HCT116 (cell line): ENCODE measurements around the gene DLEC1. TPM values are rescaled to one million over a fixed set of nuclear protein-coding genes. Genes with fewer than 3 reads are reported as not detected.
A peak's percentile ranks its signal among the peaks of the same experiment; 100 is the strongest.

Experiments used
- ATAC-seq: fragments of 200-7000 bp; cut with Tn5 transposase; 2 replicates; pipeline ENCODE4 v1.9.1; 2020; ENCODE audit warnings: mild to moderate bottlenecking, moderate library complexity
- BruUV-seq: library from RNA; stranded (reverse); fragments of 400-500 nt; replicated peaks from 2 replicates; lab custom pipeline; 2021; lab: Mats Ljungman, UMichigan
- CTCF ChIA-PET: fragments of 300-600 bp; sonication (Branson Sonifier 250); formaldehyde crosslinking; loops from one replicate; lab custom pipeline; 2021; ENCODE audit warnings: antibody characterized with exemption; lab: Charles Lee
- POLR2A ChIA-PET: fragments of 300-600, 350-600 bp; sonication (Branson Sonifier 250); formaldehyde crosslinking; loops from one replicate; lab custom pipeline; 2021; ENCODE audit warnings: antibody characterized with exemption; lab: Charles Lee
- RAD21 ChIA-PET, 2 experiments: fragments of 300-600 bp; sonication (Branson Sonifier 250); formaldehyde crosslinking; loops; one replicate each; lab custom pipeline; 2023; ENCODE audit warnings: low total read pairs in 2 of 2; ENCODE audit not compliant: uncharacterized antibody in 2 of 2, unreplicated experiment in 2 of 2, low non-redundant PET in 1 of 2; lab: Charles Lee
- DNase-seq: peaks from one replicate; pipeline ENCODE4 v3.0.0-alpha.2; 2010; ENCODE audit warnings: low read depth, low spot score
- H2AFZ ChIP-seq: fragments of 200-600 bp; shearing (Covaris generic), sonication (generic); 2 replicates; pipeline ENCODE4 v1.6.1; 2017; ENCODE audit warnings: low read depth, mixed run types, mixed read lengths, antibody characterized with exemption, low read length; ENCODE audit not compliant: poor library complexity, severe bottlenecking
- H3K27ac ChIP-seq: 2 replicates; pipeline ENCODE4 v1.5.1; 2012; ENCODE audit warnings: low read depth, low read length
- H3K27me3 ChIP-seq: fragments of 200-600 bp; sonication (generic); 2 replicates; pipeline ENCODE4 v1.6.1; 2016; ENCODE audit warnings: mixed run types, low read length, mixed read lengths; ENCODE audit not compliant: insufficient read depth
- H3K36me3 ChIP-seq, 2 experiments: fragments of 200-500 bp in 1 of 2; fragments of 200-600 bp in 1 of 2; sonication (Bioruptor generic) in 1 of 2; sonication (generic) in 1 of 2; 2 replicates each; pipeline versions ENCODE4 v1.5.1 to v1.6.1; 2014 to 2016; ENCODE audit warnings: low read length in 2 of 2, inconsistent platforms in 1 of 2, mixed read lengths in 1 of 2, mixed run types in 1 of 2; ENCODE audit not compliant: insufficient read depth in 2 of 2, control insufficient read depth in 1 of 2
- H3K4me1 ChIP-seq, 2 experiments: fragments of 200-600 bp in 1 of 2; sonication (generic) in 1 of 2; 2 replicates each; pipeline versions ENCODE4 v1.5.1 to v1.6.1; 2012 to 2017; ENCODE audit warnings: low read length in 2 of 2, inconsistent platforms in 1 of 2, mild to moderate bottlenecking in 1 of 2, mixed read lengths in 1 of 2, mixed run types in 1 of 2, moderate library complexity in 1 of 2; ENCODE audit not compliant: insufficient read depth in 2 of 2, control insufficient read depth in 1 of 2
- H3K4me2 ChIP-seq: fragments of 200-600 bp; sonication (generic); 2 replicates; pipeline ENCODE4 v1.6.1; 2017; ENCODE audit warnings: mixed run types, low read length, mixed read lengths
- H3K4me3 ChIP-seq, 2 experiments: fragments of 200-600 bp in 1 of 2; sonication (generic) in 1 of 2; replicated peaks in 1 of 2; 2 replicates each; pipeline ENCODE4 v1.5.1; 2011 to 2016; ENCODE audit warnings: low read length in 2 of 2, control low read depth in 1 of 2, low read depth in 1 of 2, mild to moderate bottlenecking in 1 of 2, mixed read lengths in 1 of 2, mixed run types in 1 of 2
- H3K79me2 ChIP-seq: fragments of 200-600 bp; sonication (generic); 2 replicates; pipeline ENCODE4 v1.6.1; 2017; ENCODE audit warnings: mild to moderate bottlenecking, mixed run types, low read length, moderate library complexity, mixed read lengths; ENCODE audit not compliant: insufficient read depth
- H3K9ac ChIP-seq: fragments of 200-600 bp; sonication (generic); 2 replicates; pipeline ENCODE4 v1.6.1; 2016; ENCODE audit warnings: low read length, mixed read lengths
- H3K9me2 ChIP-seq: fragments of 200-600 bp; sonication (generic), shearing (Covaris generic); 2 replicates; pipeline ENCODE4 v1.6.1; 2017; ENCODE audit warnings: mixed run types, mild to moderate bottlenecking, moderate library complexity; ENCODE audit not compliant: insufficient read depth
- H3K9me3 ChIP-seq, 2 experiments: fragments of 200-500 bp in 1 of 2; fragments of 200-600 bp in 1 of 2; sonication (Bioruptor generic) in 1 of 2; sonication (generic) in 1 of 2; 2 replicates each; pipeline ENCODE4 v1.6.1; 2014 to 2017; ENCODE audit warnings: low read length in 2 of 2, mixed read lengths in 2 of 2, inconsistent platforms in 1 of 2, low read depth in 1 of 2, mild to moderate bottlenecking in 1 of 2, mixed run types in 1 of 2, moderate library complexity in 1 of 2; ENCODE audit not compliant: control insufficient read depth in 1 of 2, insufficient read depth in 1 of 2
- H4K20me1 ChIP-seq: fragments of 200-600 bp; sonication (generic), shearing (Covaris generic); 2 replicates; pipeline ENCODE4 v1.6.1; 2017; ENCODE audit warnings: mixed run types, mild to moderate bottlenecking, moderate library complexity; ENCODE audit not compliant: insufficient read depth
- ELF1 ChIP-seq: IDR thresholded peaks from 2 replicates; pipeline ENCODE4 v1.6.1; 2012; ENCODE audit warnings: low read depth, borderline replicate concordance
- EZH2 ChIP-seq: fragments of 200-600 bp; sonication (generic); IDR thresholded peaks from 2 replicates; pipeline ENCODE4 v1.6.1; 2017; ENCODE audit warnings: antibody characterized with exemption, mixed run types
- EZH2phosphoT487 ChIP-seq: fragments of 200-600 bp; IDR thresholded peaks from 2 replicates; pipeline ENCODE4 v1.6.1; 2018; ENCODE audit warnings: antibody characterized with exemption, borderline replicate concordance
- POLR2A ChIP-seq: IDR thresholded peaks from 2 replicates; pipeline ENCODE4 v1.7.0; 2011; ENCODE audit warnings: borderline replicate concordance; ENCODE audit not compliant: insufficient read depth, insufficient read length; ENCODE audit errors: extremely low read depth
- POLR2AphosphoS5 ChIP-seq: IDR thresholded peaks from 2 replicates; pipeline ENCODE4 v1.6.1; 2011; ENCODE audit warnings: mild to moderate bottlenecking, low read depth, low read length, moderate library complexity
- TCF7L2 ChIP-seq: IDR thresholded peaks from 2 replicates; pipeline ENCODE4 v1.7.0; 2011; ENCODE audit warnings: borderline replicate concordance, inconsistent platforms; ENCODE audit not compliant: insufficient read depth, insufficient read length; ENCODE audit errors: extremely low read depth
- intact Hi-C: fragments of 100-400 bp; cut with micrococcal nuclease; formaldehyde crosslinking; loops from 2 replicates; pipeline ENCODE4 v1.10.0; 2022
- total RNA-seq: library from RNA; stranded (reverse); gene quantifications from one replicate; pipeline ENCODE4 v1.2.1, GENCODE V29; 2021; ENCODE audit not compliant: unreplicated experiment
- TF ChIP-seq, protein P1 (sequence below): IDR thresholded peaks from 2 replicates; pipeline ENCODE4 v1.6.1; 2012; ENCODE audit warnings: low read depth
- TF ChIP-seq, protein P2 (sequence below), 3 experiments: fragments of 200-600 bp in 1 of 3; sonication (generic) in 1 of 3; IDR thresholded peaks in 2 of 3; conservative IDR thresholded peaks in 1 of 3; 2 replicates each; pipeline ENCODE4 v1.5.1; 2012 to 2017; ENCODE audit warnings: low read depth in 2 of 3, low read length in 2 of 3, antibody characterized with exemption in 1 of 3, borderline replicate concordance in 1 of 3, control low read depth in 1 of 3, mild to moderate bottlenecking in 1 of 3, mixed read lengths in 1 of 3, mixed run types in 1 of 3, moderate library complexity in 1 of 3; ENCODE audit not compliant: insufficient read depth in 1 of 3
- TF ChIP-seq, protein P3 (sequence below): IDR thresholded peaks from 2 replicates; pipeline ENCODE4 v1.6.1; 2012
- TF ChIP-seq, protein P4 (sequence below): IDR thresholded peaks from 2 replicates; pipeline ENCODE4 v1.6.1; 2012

Gene DLEC1
- total RNA-seq, 1 experiment from 2014 or later: 0.61 TPM

DNA sequence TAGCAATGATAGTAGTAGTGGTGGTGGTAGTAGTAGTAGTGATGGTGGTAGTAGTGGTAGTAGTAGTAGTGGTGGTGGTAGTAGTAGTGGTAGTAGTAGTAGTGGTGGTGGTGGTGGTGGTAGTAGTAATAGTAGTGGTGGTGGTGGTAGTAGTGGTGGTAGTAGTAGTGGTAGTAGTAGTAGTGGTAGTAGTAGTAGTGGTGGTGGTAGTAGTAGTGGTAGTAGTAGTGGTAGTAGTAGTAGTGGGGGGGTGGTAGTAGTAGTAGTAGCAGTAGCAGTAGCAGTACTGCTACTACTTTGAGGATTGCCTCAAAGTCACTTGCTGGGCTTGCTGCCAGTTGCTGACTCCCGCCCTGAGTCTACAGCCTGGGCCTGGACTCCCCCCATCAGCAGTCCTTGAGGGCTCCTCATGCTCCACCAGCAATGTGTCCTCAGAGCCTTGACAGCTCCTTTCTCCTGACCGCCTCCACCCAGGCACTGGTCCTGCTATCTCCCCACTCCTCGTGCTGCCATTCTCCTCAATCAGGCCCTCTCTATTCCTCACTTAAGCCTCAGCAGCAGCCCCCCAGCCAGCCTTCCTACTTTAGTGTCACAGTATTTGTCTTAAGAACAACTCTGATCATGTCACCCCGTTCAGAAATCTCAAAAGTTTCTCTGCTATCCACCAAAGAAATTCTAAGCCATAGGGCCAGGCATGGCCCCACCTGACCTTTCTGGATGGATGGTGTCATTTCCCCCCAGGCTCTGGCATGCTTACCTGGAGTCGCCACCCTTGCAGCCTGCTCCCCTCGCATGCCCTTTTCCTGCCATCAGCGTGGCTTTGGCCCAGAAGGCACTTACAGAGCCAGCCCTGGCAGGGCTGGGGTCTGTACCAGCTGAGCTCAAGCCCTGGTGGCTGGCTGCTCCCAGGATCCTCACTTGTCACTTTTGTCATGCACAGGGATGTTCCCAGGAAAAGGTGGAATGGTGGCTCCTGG lies 45.6 kb downstream of the DLEC1 start:
- TF ChIP-seq EZH2 (no peak), EZH2phosphoT487 (no peak), ELF1 (no peak), TCF7L2 (no peak), POLR2A (no peak), POLR2AphosphoS5 (no peak)
- TF ChIP-seq, protein P1, sequence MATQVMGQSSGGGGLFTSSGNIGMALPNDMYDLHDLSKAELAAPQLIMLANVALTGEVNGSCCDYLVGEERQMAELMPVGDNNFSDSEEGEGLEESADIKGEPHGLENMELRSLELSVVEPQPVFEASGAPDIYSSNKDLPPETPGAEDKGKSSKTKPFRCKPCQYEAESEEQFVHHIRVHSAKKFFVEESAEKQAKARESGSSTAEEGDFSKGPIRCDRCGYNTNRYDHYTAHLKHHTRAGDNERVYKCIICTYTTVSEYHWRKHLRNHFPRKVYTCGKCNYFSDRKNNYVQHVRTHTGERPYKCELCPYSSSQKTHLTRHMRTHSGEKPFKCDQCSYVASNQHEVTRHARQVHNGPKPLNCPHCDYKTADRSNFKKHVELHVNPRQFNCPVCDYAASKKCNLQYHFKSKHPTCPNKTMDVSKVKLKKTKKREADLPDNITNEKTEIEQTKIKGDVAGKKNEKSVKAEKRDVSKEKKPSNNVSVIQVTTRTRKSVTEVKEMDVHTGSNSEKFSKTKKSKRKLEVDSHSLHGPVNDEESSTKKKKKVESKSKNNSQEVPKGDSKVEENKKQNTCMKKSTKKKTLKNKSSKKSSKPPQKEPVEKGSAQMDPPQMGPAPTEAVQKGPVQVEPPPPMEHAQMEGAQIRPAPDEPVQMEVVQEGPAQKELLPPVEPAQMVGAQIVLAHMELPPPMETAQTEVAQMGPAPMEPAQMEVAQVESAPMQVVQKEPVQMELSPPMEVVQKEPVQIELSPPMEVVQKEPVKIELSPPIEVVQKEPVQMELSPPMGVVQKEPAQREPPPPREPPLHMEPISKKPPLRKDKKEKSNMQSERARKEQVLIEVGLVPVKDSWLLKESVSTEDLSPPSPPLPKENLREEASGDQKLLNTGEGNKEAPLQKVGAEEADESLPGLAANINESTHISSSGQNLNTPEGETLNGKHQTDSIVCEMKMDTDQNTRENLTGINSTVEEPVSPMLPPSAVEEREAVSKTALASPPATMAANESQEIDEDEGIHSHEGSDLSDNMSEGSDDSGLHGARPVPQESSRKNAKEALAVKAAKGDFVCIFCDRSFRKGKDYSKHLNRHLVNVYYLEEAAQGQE: no peak
- TF ChIP-seq, protein P2, sequence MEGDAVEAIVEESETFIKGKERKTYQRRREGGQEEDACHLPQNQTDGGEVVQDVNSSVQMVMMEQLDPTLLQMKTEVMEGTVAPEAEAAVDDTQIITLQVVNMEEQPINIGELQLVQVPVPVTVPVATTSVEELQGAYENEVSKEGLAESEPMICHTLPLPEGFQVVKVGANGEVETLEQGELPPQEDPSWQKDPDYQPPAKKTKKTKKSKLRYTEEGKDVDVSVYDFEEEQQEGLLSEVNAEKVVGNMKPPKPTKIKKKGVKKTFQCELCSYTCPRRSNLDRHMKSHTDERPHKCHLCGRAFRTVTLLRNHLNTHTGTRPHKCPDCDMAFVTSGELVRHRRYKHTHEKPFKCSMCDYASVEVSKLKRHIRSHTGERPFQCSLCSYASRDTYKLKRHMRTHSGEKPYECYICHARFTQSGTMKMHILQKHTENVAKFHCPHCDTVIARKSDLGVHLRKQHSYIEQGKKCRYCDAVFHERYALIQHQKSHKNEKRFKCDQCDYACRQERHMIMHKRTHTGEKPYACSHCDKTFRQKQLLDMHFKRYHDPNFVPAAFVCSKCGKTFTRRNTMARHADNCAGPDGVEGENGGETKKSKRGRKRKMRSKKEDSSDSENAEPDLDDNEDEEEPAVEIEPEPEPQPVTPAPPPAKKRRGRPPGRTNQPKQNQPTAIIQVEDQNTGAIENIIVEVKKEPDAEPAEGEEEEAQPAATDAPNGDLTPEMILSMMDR (IDR thresholded peaks at IDR 0.05 in 2 of 3, conservative IDR thresholded peaks at IDR 0.05 in 1 of 3; ENCODE audit: borderline replicate concordance in 1 of 3, insufficient read depth in 1 of 3, low read depth in 2 of 3, low read length in 2 of 3): no peak
- TF ChIP-seq, protein P3, sequence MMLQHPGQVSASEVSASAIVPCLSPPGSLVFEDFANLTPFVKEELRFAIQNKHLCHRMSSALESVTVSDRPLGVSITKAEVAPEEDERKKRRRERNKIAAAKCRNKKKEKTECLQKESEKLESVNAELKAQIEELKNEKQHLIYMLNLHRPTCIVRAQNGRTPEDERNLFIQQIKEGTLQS: no peak
- TF ChIP-seq, protein P4, sequence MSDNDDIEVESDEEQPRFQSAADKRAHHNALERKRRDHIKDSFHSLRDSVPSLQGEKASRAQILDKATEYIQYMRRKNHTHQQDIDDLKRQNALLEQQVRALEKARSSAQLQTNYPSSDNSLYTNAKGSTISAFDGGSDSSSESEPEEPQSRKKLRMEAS: no peak
- TF ChIP-seq, all 23 proteins: peak for 0
- ATAC-seq: peak; percentile 63
- no peak overlapping the region for H3K27ac ChIP-seq
- H3K27me3 ChIP-seq: no peaks in the 10 kb centered on the region
- no peak overlapping the region for H2AFZ ChIP-seq
- intact Hi-C loops: no loop called here
- no peak for DNase-seq
- no peaks in the 10 kb centered on the region for H4K20me1 ChIP-seq
- H3K36me3 ChIP-seq: no peaks in the 10 kb centered on the region
- no peak overlapping the region for H3K9ac ChIP-seq
- H3K4me1 ChIP-seq: no peaks in the 10 kb centered on the region
- no peak overlapping the region for H3K4me2 ChIP-seq
- RAD21 ChIA-PET: interaction anchor here in 1 of 2 experiments (0.5 kb wide), 1 partner anchor 45 kb away, joined by 3 read pairs; no protein-coding TSS in a partner anchor
- no peak overlapping the region for H3K4me3 ChIP-seq
- H3K9me2 ChIP-seq: no peaks in the 10 kb centered on the region
- no TSS peak for BruUV-seq
- POLR2A ChIA-PET: no interaction called here
- peaks cover 0 to 6% of the 10 kb centered on the region in 2 experiments; a peak in 1 of 4 replicates for H3K9me3 ChIP-seq
- no peaks in the 10 kb centered on the region for H3K79me2 ChIP-seq
- CTCF ChIA-PET: no interaction called here
